Tibial nerve (tissue), 4 donors: Measurements from ENCODE around the gene TRIM17.

Experiments
- CTCF ChIP-seq, 5 experiments: fragments of 200-600 bp in 3 of 5; fragments of 450-650 bp in 2 of 5; sonication (generic) in 3 of 5; IDR thresholded peaks; one replicate each; pipeline ENCODE4 v1.5.1; 2016 to 2019; ENCODE audit warnings: antibody characterized with exemption in 5 of 5, mild to moderate bottlenecking in 3 of 5, moderate library complexity in 2 of 5
- EP300 ChIP-seq, 2 donors: sonication (generic); formaldehyde crosslinking; IDR thresholded peaks; one replicate each; pipeline ENCODE4 v1.6.1; 2017; ENCODE audit warnings: antibody characterized with exemption in 2 of 2, mild to moderate bottlenecking in 1 of 2
- POLR2A ChIP-seq, 2 donors: fragments of 450-650 bp; IDR thresholded peaks; one replicate each; pipeline ENCODE4 v1.6.1; 2017; ENCODE audit warnings: antibody characterized with exemption in 2 of 2, mild to moderate bottlenecking in 2 of 2, moderate library complexity in 2 of 2

GRCh38 chr1:228403231-228403631 lies 13.4 kb downstream of the TRIM17 start:
- no peak for TF ChIP-seq CTCF (IDR thresholded peaks at IDR 0.05)
- TF ChIP-seq POLR2A (IDR thresholded peaks at IDR 0.05) = no peak
- TF ChIP-seq EP300 (IDR thresholded peaks at IDR 0.05) = no peak
